Tibial artery (tissue), 4 donors: ENCODE results near the gene HNRNPA1.
"Not testable (repeated sequence)": the region's sequence is repeated elsewhere in the genome, so short reads cannot be mapped to it uniquely, and the experiment has no call there.

ENCODE experiments used
- DNase-seq, 2 donors: peaks; one replicate each; pipeline ENCODE4 v3.0.0-alpha.2; 2019
- H3K27ac ChIP-seq, 2 donors: fragments of 200-600 bp; sonication (generic) in 1 of 2; 1 replicate in 1 of 2; 2 replicates in 1 of 2; pipeline ENCODE4 v1.5.1; 2018 to 2019; ENCODE audit warnings: mild to moderate bottlenecking in 1 of 2
- H3K27me3 ChIP-seq, 2 donors: fragments of 200-600 bp; sonication (generic) in 1 of 2; one replicate each; pipeline versions ENCODE4 v1.5.1 to v1.6.0; 2016 to 2019
- H3K36me3 ChIP-seq, 3 donors: fragments of 200-600 bp; sonication (generic) in 2 of 3; one replicate each; pipeline ENCODE4 v1.5.1; 2016 to 2019; ENCODE audit warnings: mild to moderate bottlenecking in 2 of 3
- H3K4me1 ChIP-seq, 4 donors: fragments of 200-600 bp; sonication (generic) in 2 of 4; 1 replicate in 3 of 4; 2 replicates in 1 of 4; pipeline ENCODE4 v1.5.1; 2016 to 2019
- H3K4me3 ChIP-seq, 2 donors: fragments of 200-600 bp; sonication (generic) in 1 of 2; 1 replicate in 1 of 2; 2 replicates in 1 of 2; pipeline ENCODE4 v1.5.1; 2018 to 2019; ENCODE audit warnings: mild to moderate bottlenecking in 2 of 2
- H3K9me3 ChIP-seq, 3 donors: fragments of 200-600 bp; sonication (generic) in 1 of 3; one replicate each; pipeline ENCODE4 v1.5.1; 2016 to 2019
- intact Hi-C: fragments of 100-400 bp; cut with DNase I; formaldehyde crosslinking; loops from one replicate; pipeline ENCODE4 v1.15.0; 2023; ENCODE audit warnings: low total_unique reads
- TF ChIP-seq, protein P1 (sequence below), 2 experiments: fragments of 200-600 bp in 1 of 2; fragments of 450-650 bp in 1 of 2; IDR thresholded peaks; one replicate each; pipeline ENCODE4 v1.5.1; 2017 to 2019; ENCODE audit warnings: antibody characterized with exemption in 2 of 2, mild to moderate bottlenecking in 1 of 2, moderate library complexity in 1 of 2

Gene HNRNPA1

DNA sequence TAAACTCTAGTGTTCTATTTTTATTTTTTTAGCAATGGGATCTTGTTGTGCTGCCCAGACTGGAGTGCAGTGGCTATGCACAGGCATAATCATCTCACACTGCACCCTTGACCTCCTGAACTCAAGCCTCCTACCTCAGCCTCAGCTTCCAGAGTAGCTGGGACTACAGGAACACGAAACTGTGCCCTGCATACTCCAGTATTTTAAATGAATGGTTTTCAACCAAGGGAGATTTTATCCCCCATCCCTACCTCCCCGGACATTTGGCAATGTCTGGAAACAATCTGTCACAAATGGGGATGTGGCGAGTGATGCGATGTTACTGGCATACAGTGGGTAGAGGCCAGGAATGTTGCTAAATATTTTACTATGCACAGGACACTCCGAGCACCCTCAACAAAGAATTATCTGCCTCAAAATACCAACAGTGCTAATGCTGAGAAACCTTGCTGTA lies 2.7 kb upstream of the HNRNPA1 start:
- no peaks in the 10 kb centered on the region for H3K9me3 ChIP-seq
- DNase-seq: no peak
- H3K4me3 ChIP-seq: no peak overlapping the region
- H3K36me3 ChIP-seq: peaks cover 13 to 22% (median 15%) of the 10 kb centered on the region in 3 donors
- intact Hi-C loops: no loop called here
- H3K27me3 ChIP-seq: no peaks in the 10 kb centered on the region
- TF ChIP-seq, protein P1, sequence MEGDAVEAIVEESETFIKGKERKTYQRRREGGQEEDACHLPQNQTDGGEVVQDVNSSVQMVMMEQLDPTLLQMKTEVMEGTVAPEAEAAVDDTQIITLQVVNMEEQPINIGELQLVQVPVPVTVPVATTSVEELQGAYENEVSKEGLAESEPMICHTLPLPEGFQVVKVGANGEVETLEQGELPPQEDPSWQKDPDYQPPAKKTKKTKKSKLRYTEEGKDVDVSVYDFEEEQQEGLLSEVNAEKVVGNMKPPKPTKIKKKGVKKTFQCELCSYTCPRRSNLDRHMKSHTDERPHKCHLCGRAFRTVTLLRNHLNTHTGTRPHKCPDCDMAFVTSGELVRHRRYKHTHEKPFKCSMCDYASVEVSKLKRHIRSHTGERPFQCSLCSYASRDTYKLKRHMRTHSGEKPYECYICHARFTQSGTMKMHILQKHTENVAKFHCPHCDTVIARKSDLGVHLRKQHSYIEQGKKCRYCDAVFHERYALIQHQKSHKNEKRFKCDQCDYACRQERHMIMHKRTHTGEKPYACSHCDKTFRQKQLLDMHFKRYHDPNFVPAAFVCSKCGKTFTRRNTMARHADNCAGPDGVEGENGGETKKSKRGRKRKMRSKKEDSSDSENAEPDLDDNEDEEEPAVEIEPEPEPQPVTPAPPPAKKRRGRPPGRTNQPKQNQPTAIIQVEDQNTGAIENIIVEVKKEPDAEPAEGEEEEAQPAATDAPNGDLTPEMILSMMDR (IDR thresholded peaks at IDR 0.05): no peak
- H3K4me1 ChIP-seq: peaks cover 0 to 38% (median 28%) of the 10 kb centered on the region in 4 donors
- peak overlapping the region; percentile 90 to 91 for H3K27ac ChIP-seq

DNA sequence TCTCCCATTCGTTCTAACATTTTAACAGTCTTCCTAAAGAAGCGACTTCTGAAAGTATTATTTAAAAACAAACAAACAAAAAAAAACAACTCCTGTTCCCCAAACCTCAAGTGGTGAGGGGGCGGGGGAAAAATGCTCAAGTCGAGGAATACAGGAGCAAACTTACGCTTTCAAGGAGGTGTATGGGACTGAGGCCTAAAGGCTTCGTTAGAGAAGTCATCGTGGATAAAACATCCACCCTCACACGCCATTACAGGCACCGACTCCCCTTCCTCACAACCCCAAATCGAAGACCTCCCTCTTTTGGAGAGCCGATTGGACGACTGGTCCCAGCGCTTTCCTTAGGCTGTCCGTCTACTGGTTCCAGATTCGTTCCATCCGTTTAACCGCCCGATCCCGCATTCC lies 1.3 kb upstream of the HNRNPA1 start:
- Histone ChIP-seq H3K27ac (peak overlapping the region; percentile 90 to 91), H3K27me3 (no peaks in the 10 kb centered on the region), H3K4me1 (peaks cover 0 to 51% (median 41%) of the 10 kb centered on the region in 4 donors), H3K4me3 (peak overlapping the region; percentile 60 to 71), H3K36me3 (peaks cover 27 to 29% (median 27%) of the 10 kb centered on the region in 3 donors), H3K9me3 (no peaks in the 10 kb centered on the region)
- TF ChIP-seq, protein P1 (IDR thresholded peaks at IDR 0.05): no peak
- DNase-seq: no peak
- intact Hi-C loops: no loop called here

GRCh38 chr12:54279632-54280467 lies 676 bp upstream of the HNRNPA1 start, which contains the start of gene CBX5:
Gene CBX5, minus strand, starts transcription at chr12:54280122. Its CDS starts 22,472 bp downstream, at chr12:54257650.
- peaks cover 0 to 58% (median 42%) of the 10 kb centered on the region in 4 donors for H3K4me1 ChIP-seq
- peak within 1 kb of the TSS; percentile 90 to 91 for H3K27ac ChIP-seq
- TF ChIP-seq, protein P1 (IDR thresholded peaks at IDR 0.05): no peak
- H3K9me3 ChIP-seq: no peaks in the 10 kb centered on the region
- H3K4me3 ChIP-seq: peak within 1 kb of the TSS; percentile 60 to 71
- intact Hi-C loops: loop anchor here (2.0 kb wide), 1 partner anchor 79 kb away; no protein-coding TSS in a partner anchor
- H3K36me3 ChIP-seq: peaks cover 28 to 31% (median 29%) of the 10 kb centered on the region in 3 donors
- DNase-seq: peak; percentile 99 to 100
- no peaks in the 10 kb centered on the region for H3K27me3 ChIP-seq

- Histone ChIP-seq H3K4me1 (peaks cover 0 to 70% (median 51%) of the 10 kb centered on the region in 4 donors), H3K4me3 (peak overlapping the region; percentile 60 to 71), H3K27ac (peak overlapping the region; percentile 90 to 91), H3K36me3 (peaks cover 40 to 43% (median 41%) of the 10 kb centered on the region in 3 donors)
- H3K9me3 ChIP-seq, H3K27me3 ChIP-seq, DNase-seq: not testable (repeated sequence)
- intact Hi-C loops: loop anchor here (2.0 kb wide), 1 partner anchor 78 kb away; no protein-coding TSS in a partner anchor
Observed at GRCh38 chr12:54281261-54281638, 724 bp downstream of the HNRNPA1 start.

- H3K27me3 ChIP-seq, H3K9me3 ChIP-seq, DNase-seq: not testable (repeated sequence)
- intact Hi-C loops: loop anchor here (2.0 kb wide), 1 partner anchor 77 kb away; no protein-coding TSS in a partner anchor
- Histone ChIP-seq H3K36me3 (peaks cover 44 to 48% (median 46%) of the 10 kb centered on the region in 3 donors), H3K27ac (peak overlapping the region; percentile 90 to 91), H3K4me1 (peaks cover 0 to 70% (median 51%) of the 10 kb centered on the region in 4 donors), H3K4me3 (peak overlapping the region; percentile 60 to 71)
Observed at GRCh38 chr12:54281694-54282093, 1.2 kb downstream of the HNRNPA1 start.

GRCh38 chr12:54282949-54283593 lies 2.5 kb downstream of the HNRNPA1 start:
- Histone ChIP-seq H3K36me3 (peaks cover 54 to 62% (median 60%) of the 10 kb centered on the region in 3 donors), H3K27me3 (no peaks in the 10 kb centered on the region), H3K9me3 (no peaks in the 10 kb centered on the region), H3K4me1 (peaks cover 0 to 58% (median 44%) of the 10 kb centered on the region in 4 donors), H3K4me3 (peak overlapping the region in 1 of 2 donors; percentile 60), H3K27ac (peak overlapping the region; percentile 30 to 40)
- intact Hi-C loops: no loop called here
- no peak for DNase-seq
- TF ChIP-seq, protein P1 (IDR thresholded peaks at IDR 0.05): no peak

DNA sequence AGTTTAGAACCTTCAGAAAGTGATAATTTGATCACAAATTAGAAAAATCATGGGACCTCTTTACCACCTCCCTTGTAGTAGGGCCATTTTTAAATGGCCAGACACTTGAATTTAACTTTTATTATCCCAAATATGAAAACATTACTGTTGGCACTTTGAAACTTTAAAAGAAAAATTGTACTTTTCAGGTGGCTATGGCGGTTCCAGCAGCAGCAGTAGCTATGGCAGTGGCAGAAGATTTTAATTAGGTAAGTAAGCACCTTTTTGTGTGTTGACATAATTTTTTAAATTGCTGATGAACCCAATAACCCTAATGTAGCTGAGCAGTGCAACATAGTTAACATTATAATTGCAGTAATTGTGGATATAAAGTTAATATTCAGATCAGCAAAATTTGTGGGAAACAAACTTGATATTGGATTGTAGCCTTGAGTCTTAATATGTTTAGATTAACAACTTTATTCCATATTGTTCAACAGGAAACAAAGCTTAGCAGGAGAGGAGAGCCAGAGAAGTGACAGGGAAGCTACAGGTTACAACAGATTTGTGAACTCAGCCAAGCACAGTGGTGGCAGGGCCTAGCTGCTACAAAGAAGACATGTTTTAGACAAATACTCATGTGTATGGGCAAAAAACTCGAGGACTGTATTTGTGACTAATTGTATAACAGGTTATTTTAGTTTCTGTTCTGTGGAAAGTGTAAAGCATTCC lies 3.7 kb downstream of the HNRNPA1 start:
- H3K27ac ChIP-seq, DNase-seq, H3K4me3 ChIP-seq, intact Hi-C loops, H3K27me3 ChIP-seq, H3K9me3 ChIP-seq: not testable (repeated sequence)
- Histone ChIP-seq H3K4me1 (peaks cover 0 to 49% (median 35%) of the 10 kb centered on the region in 4 donors), H3K36me3 (peaks cover 62 to 73% (median 68%) of the 10 kb centered on the region in 3 donors)
